DOHH2 (cell line): ENCODE measurements around the gene SLX4.

Experiments used
- H3F3A ChIP-seq: fragments of 200-600 bp; sonication (generic), shearing (Covaris generic); 2 replicates; pipeline ENCODE4 v1.6.0; 2016; ENCODE audit warnings: antibody characterized with exemption, mild to moderate bottlenecking; ENCODE audit not compliant: control insufficient read depth, insufficient read depth
- H3K27ac ChIP-seq: fragments of 200-600 bp; sonication (generic); 2 replicates; pipeline ENCODE4 v1.5.1; 2014; ENCODE audit warnings: low read depth, mild to moderate bottlenecking, low read length, moderate library complexity
- H3K27me3 ChIP-seq: fragments of 200-600 bp; sonication (generic); 2 replicates; pipeline ENCODE4 v1.6.1; 2014; ENCODE audit warnings: mild to moderate bottlenecking, low read length, mixed read lengths; ENCODE audit not compliant: control insufficient read depth
- H3K36me3 ChIP-seq: fragments of 200-600 bp; sonication (generic); 2 replicates; pipeline ENCODE4 v1.6.1; 2014; ENCODE audit warnings: mild to moderate bottlenecking, low read length, moderate library complexity, mixed read lengths; ENCODE audit not compliant: control insufficient read depth
- H3K4me1 ChIP-seq: fragments of 200-600 bp; sonication (generic); 2 replicates; pipeline ENCODE4 v1.6.1; 2014; ENCODE audit warnings: mild to moderate bottlenecking, low read length, mixed read lengths; ENCODE audit not compliant: control insufficient read depth
- H3K4me2 ChIP-seq: fragments of 200-600 bp; sonication (generic); 2 replicates; pipeline ENCODE4 v1.6.0; 2014; ENCODE audit warnings: mild to moderate bottlenecking, low read length, moderate library complexity
- H3K4me3 ChIP-seq: fragments of 200-600 bp; sonication (generic); 2 replicates; pipeline ENCODE4 v1.5.1; 2014; ENCODE audit warnings: mild to moderate bottlenecking, low read length, mixed read lengths
- H3K79me2 ChIP-seq: fragments of 200-600 bp; sonication (generic); 2 replicates; pipeline ENCODE4 v1.6.1; 2014; ENCODE audit warnings: mild to moderate bottlenecking, low read length, mixed read lengths; ENCODE audit not compliant: control insufficient read depth
- H3K9me2 ChIP-seq: fragments of 200-600 bp; sonication (generic); replicated peaks from 2 replicates; pipeline ENCODE4 v1.6.1; 2014; ENCODE audit warnings: mild to moderate bottlenecking, low read length, mixed read lengths; ENCODE audit not compliant: control insufficient read depth
- H3K9me3 ChIP-seq: fragments of 200-600 bp; sonication (generic); 2 replicates; pipeline ENCODE4 v1.6.1; 2014; ENCODE audit warnings: antibody characterized with exemption, low read length, mixed read lengths; ENCODE audit not compliant: control insufficient read depth, insufficient read depth
- H4K20me1 ChIP-seq: fragments of 200-600 bp; sonication (generic); 2 replicates; pipeline ENCODE4 v1.6.0; 2014; ENCODE audit warnings: low read depth, mild to moderate bottlenecking, antibody characterized with exemption, low read length, moderate library complexity; ENCODE audit not compliant: control insufficient read depth, insufficient read depth
- CTCF ChIP-seq: fragments of 200-600 bp; sonication (generic); IDR thresholded peaks from one replicate; pipeline ENCODE4 v1.5.1; 2014; ENCODE audit warnings: antibody characterized with exemption, mild to moderate bottlenecking, low read depth, low read length; ENCODE audit not compliant: poor library complexity, severe bottlenecking
- EZH2phosphoT487 ChIP-seq: fragments of 200-600 bp; sonication (generic); IDR thresholded peaks from 2 replicates; pipeline ENCODE4 v1.6.1; 2017; ENCODE audit warnings: borderline replicate concordance, mild to moderate bottlenecking, antibody characterized with exemption, low read length, moderate library complexity, mixed read lengths

Gene SLX4

DNA sequence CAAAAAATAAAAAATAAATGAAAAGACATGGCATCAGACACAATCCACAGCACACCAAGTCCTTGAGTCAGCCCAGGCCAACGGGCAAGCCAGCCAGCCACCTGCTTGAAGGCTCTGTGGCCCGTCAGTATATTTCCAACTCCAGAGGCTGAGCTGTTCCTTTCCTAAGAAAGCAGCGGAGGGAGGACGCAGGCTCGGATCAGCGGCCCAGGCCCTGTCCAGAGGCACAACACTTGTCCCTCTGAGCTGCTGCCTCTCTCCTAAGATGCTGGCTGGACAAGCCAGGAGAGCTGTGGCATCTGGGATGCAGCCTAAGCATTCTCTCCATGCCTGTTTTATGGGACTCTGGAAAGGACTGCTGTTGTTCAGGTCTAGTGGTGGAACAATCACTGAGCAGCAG, 19.4 kb downstream of the SLX4 start:
- Histone ChIP-seq H3F3A (peaks cover 8% of the 10 kb centered on the region), H3K4me2 (no peak overlapping the region), H4K20me1 (no peaks in the 10 kb centered on the region), H3K9me2 (no peaks in the 10 kb centered on the region), H3K27me3 (no peaks in the 10 kb centered on the region), H3K4me3 (no peak overlapping the region), H3K4me1 (peaks cover 23% of the 10 kb centered on the region), H3K9me3 (no peaks in the 10 kb centered on the region), H3K27ac (no peak overlapping the region), H3K79me2 (peaks cover 10% of the 10 kb centered on the region), H3K36me3 (peaks cover 76% of the 10 kb centered on the region)
- no peak for TF ChIP-seq EZH2phosphoT487
- TF ChIP-seq CTCF = peak; percentile 30

GRCh38 chr16:3591436-3591803, 20.0 kb downstream of the SLX4 start:
- Histone ChIP-seq H3K36me3 (peaks cover 78% of the 10 kb centered on the region), H4K20me1 (no peaks in the 10 kb centered on the region), H3K9me3 (no peaks in the 10 kb centered on the region), H3K4me3 (no peak overlapping the region), H3K79me2 (peaks cover 15% of the 10 kb centered on the region), H3K9me2 (no peaks in the 10 kb centered on the region), H3K4me2 (no peak overlapping the region), H3F3A (peaks cover 12% of the 10 kb centered on the region), H3K27me3 (no peaks in the 10 kb centered on the region), H3K4me1 (peaks cover 29% of the 10 kb centered on the region), H3K27ac (no peak overlapping the region)
- TF ChIP-seq CTCF (no peak), EZH2phosphoT487 (no peak)

GRCh38 chr16:3590736-3591435, 20.5 kb downstream of the SLX4 start:
- H3K9me3 ChIP-seq = no peaks in the 10 kb centered on the region
- no peak overlapping the region for H3K27ac ChIP-seq
- no peak overlapping the region for H3K4me3 ChIP-seq
- no peaks in the 10 kb centered on the region for H3K27me3 ChIP-seq
- H3K4me2 ChIP-seq = no peak overlapping the region
- peaks cover 21% of the 10 kb centered on the region for H3K79me2 ChIP-seq
- H3K9me2 ChIP-seq = no peaks in the 10 kb centered on the region
- no peak for TF ChIP-seq EZH2phosphoT487
- no peak for TF ChIP-seq CTCF
- H3F3A ChIP-seq = peaks cover 12% of the 10 kb centered on the region
- peaks cover 34% of the 10 kb centered on the region for H3K4me1 ChIP-seq
- H4K20me1 ChIP-seq = no peaks in the 10 kb centered on the region
- peaks cover 78% of the 10 kb centered on the region for H3K36me3 ChIP-seq
